Keratinocyte (primary cell): ENCODE measurements around the gene PLEKHA1.

Experiments
- CTCF ChIP-seq, 3 experiments: IDR thresholded peaks in 1 of 3; conservative IDR thresholded peaks in 1 of 3; optimal IDR thresholded peaks in 1 of 3; 2 replicates in 2 of 3; 3 replicates in 1 of 3; pipeline versions ENCODE3 to v1.5.1; 2011; ENCODE audit warnings: low read length in 3 of 3, mild to moderate bottlenecking in 3 of 3, moderate library complexity in 2 of 3, control low read depth in 1 of 3, inconsistent platforms in 1 of 3; ENCODE audit not compliant: insufficient read depth in 2 of 3; ENCODE audit errors: extremely low read depth in 1 of 3
- EZH2 ChIP-seq: IDR thresholded peaks from one replicate; pipeline ENCODE4 v1.6.1; 2012; ENCODE audit warnings: inconsistent platforms, mild to moderate bottlenecking, low read length, moderate library complexity

GRCh38 chr10:122379537-122379936, 5.0 kb downstream of the PLEKHA1 start:
- no peak for TF ChIP-seq CTCF (optimal IDR thresholded peaks at IDR 0.05 in 1 of 3, IDR thresholded peaks at IDR 0.05 in 1 of 3, conservative IDR thresholded peaks at IDR 0.05 in 1 of 3; ENCODE audit: extremely low read depth in 1 of 3, insufficient read depth in 2 of 3, low read length in 3 of 3)
- no peak for TF ChIP-seq EZH2
